HG03354 (cell line): Measurements from ENCODE around the gene ZNF609.

Experiments used
- ATAC-seq: cut with Tn5 transposase; IDR thresholded peaks from one replicate; pipeline ENCODE4 v1.9.1; 2021; ENCODE audit warnings: mild to moderate bottlenecking; ENCODE audit not compliant: unreplicated experiment, poor library complexity, severe bottlenecking

Gene ZNF609

GRCh38 chr15:64701482-64702184 is 241.3 kb downstream of the ZNF609 start:
- no peak for ATAC-seq

GRCh38 chr15:64702816-64703631 is 242.6 kb downstream of the ZNF609 start:
- peak; percentile 76 for ATAC-seq

- no peak for ATAC-seq
Measured at GRCh38 chr15:64703632-64703959, 243.2 kb downstream of the ZNF609 start.

GRCh38 chr15:64705006-64705405 is 244.6 kb downstream of the ZNF609 start:
- ATAC-seq = no peak

GRCh38 chr15:64706011-64706911 is 245.9 kb downstream of the ZNF609 start:
- no peak for ATAC-seq

GRCh38 chr15:64710676-64711428 is 250.5 kb downstream of the ZNF609 start:
- no peak for ATAC-seq

- ATAC-seq = no peak
Measured at GRCh38 chr15:64712353-64712752, 252.0 kb downstream of the ZNF609 start.

GRCh38 chr15:64713592-64713991 is 253.2 kb downstream of the ZNF609 start:
- no peak for ATAC-seq

- no peak for ATAC-seq
Measured at GRCh38 chr15:64716452-64716851, 256.1 kb downstream of the ZNF609 start.

GRCh38 chr15:64717130-64717529 is 256.8 kb downstream of the ZNF609 start:
- no peak for ATAC-seq

GRCh38 chr15:64717735-64718495 is 257.5 kb downstream of the ZNF609 start:
- no peak for ATAC-seq

GRCh38 chr15:64720188-64720587 is 259.8 kb downstream of the ZNF609 start:
- no peak for ATAC-seq

GRCh38 chr15:64730151-64730550 is 269.8 kb downstream of the ZNF609 start:
- ATAC-seq = no peak

- peak; percentile 54 for ATAC-seq
Measured at GRCh38 chr15:64731012-64731804, 270.8 kb downstream of the ZNF609 start.

- no peak for ATAC-seq
Measured at GRCh38 chr15:64731805-64732151, 271.4 kb downstream of the ZNF609 start.

GRCh38 chr15:64732156-64732860 is 271.9 kb downstream of the ZNF609 start:
- ATAC-seq = no peak
